Stimulated activated CD4-positive, alpha-beta T cell treated with anti-CD3 and anti-CD28 coated beads, Interleukin-15, amount 100 ng/mL, for 48 hours (primary cell): ENCODE measurements around the gene ELOVL1.
"Not testable (repeated sequence)": the region's sequence is repeated elsewhere in the genome, so short reads cannot be mapped to it uniquely, and the experiment has no call there.

ENCODE experiments used
- DNase-seq, 2 donors: peaks; one replicate each; pipeline ENCODE4 v3.0.0-alpha.2; 2020; ENCODE audit warnings: low read depth in 2 of 2

ELOVL1 gene

GRCh38 chr1:43367904-43368645 is at the start of gene ELOVL1:
TSS of gene ELOVL1 (minus strand) at chr1:43368011. CDS start at chr1:43365609, 2,402 bp downstream.
- DNase-seq: peak; percentile 72 to 90

- DNase-seq: no peak
Measured at GRCh38 chr1:43415901-43416300, 48.1 kb upstream of the ELOVL1 start.

DNA sequence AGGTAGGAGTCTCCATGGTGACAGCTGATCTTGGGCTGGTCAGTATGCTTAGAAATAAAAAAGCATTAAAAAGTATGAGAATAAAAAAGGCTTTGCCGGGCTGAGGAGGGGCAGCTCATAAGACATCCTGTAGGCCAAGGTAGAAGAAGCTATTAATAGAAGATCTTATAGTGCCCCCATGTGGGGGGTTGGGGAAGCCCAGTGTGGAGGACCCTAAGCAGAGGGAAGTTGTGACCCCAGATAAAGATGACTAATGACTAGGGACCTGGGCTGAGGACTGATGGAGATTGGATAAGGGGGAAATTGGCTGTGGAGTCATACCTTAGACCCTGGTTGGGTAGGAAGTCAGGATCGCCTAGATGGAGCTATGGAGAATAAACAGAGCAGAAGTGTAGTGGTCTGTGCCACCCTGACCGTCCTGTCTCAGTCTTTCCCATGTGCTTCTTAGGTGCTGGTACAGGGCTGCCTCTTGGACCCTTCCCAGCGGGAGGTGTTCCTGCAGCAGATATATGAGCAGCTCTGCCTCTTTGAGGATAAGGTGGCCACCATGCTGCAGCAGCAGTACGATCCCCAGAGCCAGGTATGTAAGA is 46.9 kb upstream of the ELOVL1 start:
- peak; percentile 25 to 45 for DNase-seq

DNA sequence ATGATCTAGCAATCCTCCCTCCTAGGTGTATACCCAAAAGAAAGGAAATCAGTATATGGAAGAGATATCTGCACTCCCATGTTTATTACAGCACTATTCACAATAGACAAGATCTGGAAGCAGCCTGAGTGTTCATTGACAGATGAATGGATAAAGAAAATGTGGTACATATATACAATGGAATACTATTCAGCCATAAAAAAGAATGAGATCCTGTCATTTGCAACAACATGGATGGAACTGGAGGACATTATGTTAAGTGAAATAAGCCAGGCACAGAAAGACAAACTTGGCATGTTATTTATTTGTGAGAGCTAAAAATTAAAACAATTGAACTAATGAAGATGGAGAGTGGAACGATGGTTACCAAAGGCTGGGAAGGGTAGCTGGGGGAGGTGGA is 45.6 kb upstream of the ELOVL1 start:
- not testable (repeated sequence) for DNase-seq

GRCh38 chr1:43410571-43410970 is 42.8 kb upstream of the ELOVL1 start:
- no peak for DNase-seq

- no peak for DNase-seq
Measured at GRCh38 chr1:43405876-43406234, 38.0 kb upstream of the ELOVL1 start.

DNA sequence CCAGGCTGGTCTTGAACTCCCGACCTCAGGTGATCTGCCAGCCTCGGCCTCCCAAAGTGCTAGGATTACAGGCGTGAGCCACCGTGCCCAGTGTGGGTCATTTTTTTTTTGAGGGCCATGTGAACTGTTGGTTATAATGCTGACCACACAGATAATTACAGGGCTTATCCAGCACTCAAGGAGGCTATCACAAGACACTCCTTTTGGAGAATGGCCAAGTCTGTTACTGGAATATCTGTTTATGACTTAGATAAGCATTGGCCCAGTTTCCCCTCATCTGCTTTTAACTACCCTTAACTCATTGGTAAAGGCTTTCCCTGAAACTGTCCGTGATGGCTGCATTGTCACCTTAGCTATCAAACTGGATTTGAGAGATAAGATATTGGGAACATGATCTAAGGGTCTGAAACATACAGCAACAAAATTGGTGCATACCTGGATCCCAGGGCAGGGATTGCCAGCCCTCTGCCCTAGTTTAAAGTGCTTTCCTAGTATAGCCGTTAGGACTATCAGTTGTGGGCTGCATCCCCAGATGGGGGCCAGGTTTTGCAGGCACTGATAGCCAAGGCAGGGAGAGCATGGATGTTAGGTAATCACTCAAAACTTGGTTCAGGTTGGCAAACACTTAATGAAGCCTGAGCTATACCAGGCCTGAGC is 37.5 kb upstream of the ELOVL1 start:
- no peak for DNase-seq

- DNase-seq: no peak
Measured at GRCh38 chr1:43404353-43404752, 36.5 kb upstream of the ELOVL1 start.

GRCh38 chr1:43402089-43402865 is 34.5 kb upstream of the ELOVL1 start:
- DNase-seq: no peak

DNA sequence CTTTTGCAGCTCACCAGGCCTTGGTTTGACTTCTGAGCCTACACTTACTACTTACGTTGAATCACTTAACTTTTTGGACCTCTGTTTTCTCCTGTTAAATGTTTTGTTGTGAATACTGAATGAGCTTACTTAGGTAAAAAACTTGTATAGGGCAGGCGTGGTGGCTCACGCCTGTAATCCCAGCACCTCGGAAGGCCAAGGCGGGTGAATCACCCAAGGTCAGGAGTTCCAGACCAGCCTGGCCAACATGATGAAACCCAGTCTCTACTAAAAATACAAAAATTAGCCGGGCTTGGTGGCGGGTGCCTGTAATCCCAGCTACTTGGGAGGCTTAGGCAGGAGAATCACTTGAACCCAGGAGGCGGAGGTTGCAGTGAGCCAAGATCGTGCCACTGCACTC is 32.6 kb upstream of the ELOVL1 start:
- not testable (repeated sequence) for DNase-seq

DNA sequence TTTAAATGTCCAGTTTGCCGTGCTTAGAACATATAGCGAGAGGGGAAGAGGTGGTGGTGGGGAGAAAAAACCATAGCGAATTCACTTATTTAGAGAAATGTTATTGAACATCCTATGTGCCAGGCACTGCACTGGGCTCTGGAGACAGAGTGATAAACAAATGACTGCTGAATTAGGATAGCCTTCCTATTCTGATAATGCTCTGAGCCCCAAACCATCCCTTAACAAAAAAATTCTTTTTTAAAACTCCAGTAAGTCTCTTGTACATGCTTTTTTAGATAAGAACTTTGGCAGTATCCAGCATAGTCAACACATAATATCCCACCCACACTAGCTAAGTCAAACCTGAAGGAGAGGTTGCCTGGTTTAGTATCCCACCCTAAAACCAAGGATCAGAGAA is 30.4 kb upstream of the ELOVL1 start:
- no peak for DNase-seq

- no peak for DNase-seq
Measured at GRCh38 chr1:43396059-43396458, 28.2 kb upstream of the ELOVL1 start.

GRCh38 chr1:43395523-43395922 is 27.7 kb upstream of the ELOVL1 start:
- DNase-seq: no peak

GRCh38 chr1:43392702-43393101 is 24.9 kb upstream of the ELOVL1 start:
- no peak for DNase-seq

- DNase-seq: peak; percentile 88 to 90
Measured at GRCh38 chr1:43389326-43390313, 21.8 kb upstream of the ELOVL1 start, which contains the start of the genes MED8 and SZT2. TSS of gene MED8 (minus strand) at chr1:43389800. CDS start at chr1:43389764, 36 bp downstream. TSS of gene SZT2 (plus strand) at chr1:43389899. CDS start at chr1:43389969, 70 bp downstream.

GRCh38 chr1:43388613-43389012 is 20.8 kb upstream of the ELOVL1 start:
- no peak for DNase-seq

- DNase-seq: no peak
Measured at GRCh38 chr1:43387976-43388599, 20.3 kb upstream of the ELOVL1 start.

DNA sequence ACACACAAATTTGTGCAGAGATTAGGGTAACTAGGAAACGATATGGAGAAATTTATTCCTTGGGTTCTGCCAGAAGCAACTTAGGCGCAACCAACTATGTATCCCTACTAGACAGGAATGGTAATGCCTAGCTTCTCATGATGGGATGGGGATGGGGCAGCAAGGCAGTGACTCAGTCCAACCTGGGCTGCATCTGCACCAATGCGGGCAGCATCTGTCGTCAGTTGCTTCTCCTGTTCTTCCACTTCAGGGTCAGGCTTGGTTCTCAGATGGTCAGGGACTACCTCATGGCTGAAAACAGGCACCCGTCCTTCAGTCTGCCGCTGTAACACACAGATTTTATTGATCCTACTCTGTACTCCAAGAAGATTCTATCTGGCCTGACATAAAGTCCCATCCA is 18.9 kb upstream of the ELOVL1 start:
- no peak for DNase-seq

DNA sequence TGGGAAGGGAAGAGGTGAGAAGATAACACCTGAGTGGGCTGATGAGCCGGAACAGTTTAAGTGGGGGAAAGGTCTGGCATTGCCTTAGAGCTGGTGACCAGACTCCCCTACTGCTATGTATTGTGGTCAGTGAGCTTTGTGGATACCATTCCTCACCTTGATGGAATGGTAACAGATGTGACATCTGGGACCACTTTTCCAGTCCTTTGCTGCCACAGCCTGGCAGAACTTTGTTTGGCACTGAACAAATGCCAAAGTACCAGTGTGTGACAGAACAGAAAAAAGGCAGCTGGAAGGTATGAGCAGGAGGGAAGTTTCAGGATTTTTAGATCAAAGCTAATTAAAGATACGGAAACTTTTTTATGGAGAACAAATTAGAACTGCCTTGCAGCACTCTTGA is 15.6 kb upstream of the ELOVL1 start:
- DNase-seq: no peak

DNA sequence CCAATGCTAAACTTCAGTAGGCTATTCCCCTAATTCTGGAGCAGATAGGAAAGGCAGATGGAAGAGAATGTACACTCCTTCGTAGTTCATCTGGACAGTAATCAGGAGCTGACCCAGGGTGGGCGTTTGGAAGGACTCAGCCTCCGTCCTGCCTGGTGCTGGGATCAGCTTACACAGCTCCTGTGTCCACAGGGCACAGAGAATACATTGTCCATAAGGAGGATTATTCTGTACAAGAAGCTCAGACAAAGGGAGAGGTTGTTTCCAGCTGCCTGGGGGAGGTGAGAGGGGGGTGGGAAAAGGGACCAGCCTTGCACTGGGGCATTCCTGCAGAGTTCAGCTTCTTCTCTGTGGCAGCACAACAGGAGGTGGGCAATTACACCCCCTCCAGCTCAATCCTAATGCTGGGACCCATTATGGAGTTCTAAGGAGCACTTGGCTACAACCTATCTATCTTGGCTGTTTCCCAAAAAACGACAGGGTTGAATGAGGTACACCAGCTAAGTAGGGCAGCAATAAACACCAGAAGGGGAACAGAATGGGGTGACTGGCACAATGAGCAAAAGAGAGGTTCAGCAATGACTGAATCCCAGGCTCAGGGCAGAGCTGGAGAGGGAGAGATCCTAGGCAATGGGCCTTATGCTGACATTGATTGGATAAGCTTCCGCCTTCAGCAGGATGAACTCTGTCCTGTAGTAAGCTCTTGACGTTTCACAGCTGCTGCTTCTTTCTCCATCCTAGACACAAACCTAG is 14.4 kb upstream of the ELOVL1 start:
- DNase-seq: no peak
